Stimulated activated CD8-positive, alpha-beta memory T cell treated with anti-CD3 and anti-CD28 coated beads, Interleukin-7, amount 100 ng/mL, for 48 hours (primary cell): Measurements from ENCODE around the gene GOLGA3.
"Not testable (repeated sequence)": the region's sequence is repeated elsewhere in the genome, so short reads cannot be mapped to it uniquely, and the experiment has no call there.

ENCODE experiments used
- DNase-seq, 2 donors: peaks; one replicate each; pipeline ENCODE4 v3.0.0-alpha.2; 2020; ENCODE audit warnings: low read depth in 1 of 2; ENCODE audit errors: extremely low read depth in 1 of 2

The GOLGA3 gene

DNA sequence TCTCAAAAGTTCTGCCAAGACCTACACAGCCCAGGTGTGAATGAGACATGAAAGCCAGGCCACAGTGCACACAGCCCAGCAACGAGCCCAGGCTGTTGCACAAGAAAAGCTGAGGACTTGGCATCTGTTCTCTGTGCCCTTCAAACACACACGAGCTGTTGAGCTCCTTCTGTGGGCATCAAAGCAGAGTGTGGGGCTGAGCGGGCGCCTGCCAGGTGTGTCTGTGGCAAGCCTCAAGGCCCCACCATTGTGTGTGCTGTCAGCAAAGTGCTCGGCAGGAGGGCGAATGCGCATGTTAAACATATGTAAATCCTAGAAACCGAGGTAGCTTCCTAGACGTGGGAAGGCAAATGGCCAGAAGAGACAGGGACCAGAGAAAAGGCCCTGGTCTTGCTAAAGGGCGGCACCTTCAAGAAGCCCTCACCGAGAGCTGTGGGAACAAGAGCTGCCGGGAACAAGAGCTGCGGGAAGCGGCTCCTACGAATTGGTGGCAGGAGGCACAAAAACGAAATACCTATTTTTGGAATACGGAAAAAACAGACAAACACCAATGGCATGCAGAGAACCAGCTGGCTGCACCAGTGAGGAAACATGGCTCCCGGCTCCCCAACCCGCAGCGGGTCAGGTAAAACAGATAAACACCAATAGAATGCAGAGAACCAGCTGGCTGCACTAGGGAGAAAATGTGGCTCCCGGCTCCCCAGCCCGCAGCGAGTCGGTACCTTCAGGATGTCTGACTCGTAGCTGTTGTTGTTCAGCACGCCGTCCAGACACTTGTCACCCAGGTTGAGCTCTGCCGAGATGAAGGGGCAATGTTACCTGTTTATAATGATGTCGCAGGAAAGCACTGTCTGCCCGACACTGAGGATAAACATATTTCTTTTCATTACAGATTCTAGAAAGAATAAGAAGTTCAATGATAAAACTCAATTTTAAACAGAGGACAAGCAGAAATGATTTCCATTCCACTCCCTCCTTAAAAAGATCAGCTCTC is 19.0 kb upstream of the GOLGA3 start:
- DNase-seq = no peak

DNA sequence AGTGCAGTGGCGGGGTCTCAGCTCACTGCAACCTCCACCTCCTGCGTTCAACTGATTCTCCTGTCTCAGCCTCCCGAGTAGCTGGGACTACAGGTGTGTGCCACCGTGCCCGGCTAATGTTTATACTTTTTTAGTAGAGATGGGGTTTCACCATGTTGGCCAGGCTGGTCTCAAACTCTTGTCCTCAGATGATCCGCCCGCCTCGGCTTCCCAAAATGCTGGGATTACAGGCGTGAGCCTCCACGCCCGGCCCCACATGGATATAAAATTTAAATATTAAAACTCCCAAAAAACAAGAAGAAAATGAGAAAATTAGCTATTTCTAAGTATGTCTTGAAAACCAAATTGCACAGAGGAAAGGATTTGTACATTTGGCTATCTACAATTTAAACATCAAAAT is 16.0 kb upstream of the GOLGA3 start:
- DNase-seq = not testable (repeated sequence)

DNA sequence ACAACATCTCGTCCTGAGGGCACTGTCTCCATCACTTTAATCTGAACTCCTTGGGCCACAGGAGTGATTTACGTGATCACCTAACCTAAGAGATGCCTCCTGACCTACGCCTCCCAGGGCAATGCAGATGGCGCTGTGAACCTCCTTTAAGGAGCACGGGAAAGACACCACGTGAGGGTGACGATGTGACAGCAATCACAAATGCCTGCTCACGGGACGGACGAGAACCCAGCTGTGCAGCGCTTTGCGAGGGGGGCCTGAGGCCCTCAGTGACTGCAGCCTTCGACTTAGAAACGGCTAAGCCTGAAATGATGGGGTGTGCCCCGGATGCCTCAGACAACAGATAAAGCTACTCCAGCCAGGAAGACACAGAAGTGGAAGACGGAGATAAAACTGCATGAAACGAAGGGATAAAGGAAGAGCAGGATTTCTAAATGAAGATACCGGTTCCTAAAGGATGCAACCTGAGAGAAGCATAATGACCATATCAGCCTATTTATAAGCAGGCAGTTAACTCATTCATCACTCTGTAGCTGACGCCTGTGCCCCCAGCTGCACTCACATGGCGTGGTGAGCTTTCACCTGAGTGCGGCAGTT is 13.9 kb upstream of the GOLGA3 start:
- DNase-seq = no peak

DNA sequence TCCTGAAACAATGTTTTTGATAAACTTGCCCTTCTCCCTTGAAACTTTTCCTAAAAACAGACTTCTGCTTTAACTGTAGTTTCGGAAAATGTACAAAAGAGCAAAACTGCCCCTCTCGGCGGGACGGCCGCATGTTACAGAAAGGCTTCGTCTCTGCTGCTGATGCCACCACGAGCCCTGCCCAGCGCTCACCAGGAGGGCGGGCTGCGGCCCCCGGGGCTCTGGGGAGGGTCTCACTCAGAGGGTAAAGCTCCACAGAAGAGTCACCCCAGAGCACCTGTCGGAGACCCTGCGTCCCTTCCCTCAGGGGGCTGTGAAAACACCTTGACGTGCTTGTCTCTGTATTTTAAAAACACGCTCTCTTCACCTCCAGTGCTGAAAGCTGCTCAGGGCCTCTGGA is 12.5 kb upstream of the GOLGA3 start:
- no peak for DNase-seq

GRCh38 chr12:132840536-132840935 is 11.9 kb upstream of the GOLGA3 start:
- no peak for DNase-seq

DNA sequence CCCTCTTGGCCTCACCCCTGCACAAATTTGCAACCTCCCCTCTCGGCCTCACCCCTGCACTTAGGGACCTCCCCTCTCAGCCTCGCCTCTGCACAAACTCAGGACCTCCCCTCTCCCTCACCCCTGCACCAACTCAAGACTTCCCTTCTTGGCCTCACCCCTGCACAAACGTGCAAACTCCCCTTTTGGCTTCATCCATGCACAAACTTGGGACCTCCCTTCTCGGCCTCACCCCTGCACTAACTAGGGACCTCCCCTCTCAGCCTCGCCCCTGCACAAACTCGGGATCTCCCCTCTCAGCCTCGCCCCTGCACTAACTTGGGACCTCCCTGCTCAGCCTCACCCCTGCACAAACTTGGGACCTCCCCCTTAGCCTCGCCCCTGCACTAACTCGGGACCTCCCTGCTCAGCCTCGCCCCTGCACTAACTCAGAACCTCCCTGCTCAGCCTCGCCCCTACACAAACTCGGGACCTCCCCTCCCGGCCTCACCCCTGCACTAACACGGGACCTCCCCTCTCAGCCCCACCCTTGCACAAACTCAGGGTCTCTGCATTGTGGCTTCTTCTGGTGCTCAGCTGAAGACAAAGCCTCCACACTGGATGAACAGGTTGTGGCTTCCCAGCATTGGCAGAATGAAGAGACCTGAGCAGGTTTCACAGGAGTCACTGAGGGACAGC is 11.0 kb upstream of the GOLGA3 start:
- no peak for DNase-seq

DNA sequence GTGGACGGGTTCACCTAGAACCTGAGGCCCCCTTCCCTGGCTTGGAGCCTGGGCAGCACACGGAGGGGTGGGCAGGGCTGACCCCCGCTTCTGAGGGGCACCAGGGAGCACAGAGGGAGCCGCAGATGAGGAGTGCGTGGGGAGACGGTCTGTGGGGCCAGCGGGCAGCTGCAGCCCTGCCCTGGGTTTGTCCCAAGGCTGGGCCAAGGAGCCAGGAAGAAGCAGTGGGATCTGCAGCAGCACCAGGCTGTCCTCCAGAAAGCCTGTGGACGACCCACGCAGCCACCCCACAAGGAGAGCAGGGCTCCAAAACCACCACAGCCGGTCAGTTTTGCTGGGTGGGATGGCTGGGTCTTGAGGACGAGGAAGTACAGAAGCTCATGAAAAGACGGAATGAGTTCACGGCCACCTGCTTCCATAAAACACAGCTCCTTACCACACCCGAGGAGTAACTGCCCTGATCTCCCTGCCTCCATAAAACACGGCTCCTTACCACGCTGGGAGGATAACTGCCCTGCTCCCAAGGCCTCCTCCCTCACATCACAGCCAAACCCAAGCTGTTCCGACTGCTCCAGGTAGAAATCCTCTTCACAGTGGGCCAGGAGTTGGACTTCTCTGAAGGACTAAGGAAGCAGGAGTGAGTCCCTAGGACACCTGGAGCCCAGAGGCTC is 9.9 kb upstream of the GOLGA3 start:
- DNase-seq = no peak

DNA sequence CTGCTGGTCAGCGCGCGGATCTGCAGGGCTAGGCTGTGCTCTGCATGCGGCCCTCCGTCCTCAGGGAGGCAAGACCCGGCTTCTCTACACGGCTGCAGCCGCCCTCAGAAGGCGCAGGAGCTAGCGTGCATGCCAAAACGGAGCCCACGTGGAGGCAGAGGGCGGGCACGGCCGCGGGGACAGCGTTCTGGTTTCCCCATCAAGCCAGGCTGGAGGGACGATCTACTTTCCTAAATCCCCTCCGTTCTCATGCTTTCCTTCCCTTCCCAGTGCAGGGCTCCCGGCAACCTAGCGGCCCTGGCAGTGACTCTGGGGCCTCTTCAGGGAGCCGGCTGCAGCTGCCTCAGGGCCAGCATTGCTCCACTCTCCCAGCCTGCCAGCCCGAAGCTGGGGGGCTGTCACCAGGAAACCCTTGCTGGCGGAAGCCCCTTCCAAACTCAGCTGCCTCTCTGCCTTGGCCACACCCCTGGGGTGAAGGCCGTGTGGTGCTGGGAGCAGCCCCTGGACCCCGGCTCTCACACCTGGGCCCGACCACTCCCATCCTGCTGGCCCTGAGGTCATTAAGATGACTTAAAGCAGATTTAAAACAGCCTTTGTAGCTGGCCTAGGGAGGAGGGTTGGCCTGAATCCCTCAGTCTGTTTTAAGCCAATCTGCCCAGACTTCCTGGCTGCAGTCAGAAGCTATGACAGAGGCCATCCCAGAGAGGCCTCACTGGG is 9.2 kb upstream of the GOLGA3 start:
- DNase-seq = no peak

DNA sequence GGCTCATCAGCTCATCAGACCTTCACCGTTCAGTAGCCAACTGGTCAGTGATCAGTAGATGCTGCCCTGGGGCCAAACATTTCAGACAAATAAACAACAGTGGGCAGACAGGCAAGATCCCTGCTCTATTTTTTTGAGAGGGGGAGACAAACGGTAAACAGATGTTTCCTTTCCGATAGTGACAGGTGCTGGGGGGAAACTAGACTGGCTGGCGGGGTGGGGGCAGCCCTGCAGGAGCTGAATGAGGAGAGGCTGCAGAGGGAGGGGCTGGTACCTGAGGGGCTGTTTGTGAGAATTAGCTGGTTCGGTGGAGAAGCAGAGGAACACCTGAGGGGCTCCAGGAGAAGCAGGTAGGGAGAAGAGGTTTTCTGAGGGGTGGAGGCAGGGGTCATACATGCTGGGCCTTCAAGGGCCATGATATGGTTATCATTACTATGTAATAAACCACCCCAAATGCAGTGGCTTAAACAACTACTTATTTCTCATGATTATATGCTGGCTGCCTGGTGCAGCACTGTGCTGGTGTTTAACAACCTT is 8.2 kb upstream of the GOLGA3 start:
- no peak for DNase-seq

DNA sequence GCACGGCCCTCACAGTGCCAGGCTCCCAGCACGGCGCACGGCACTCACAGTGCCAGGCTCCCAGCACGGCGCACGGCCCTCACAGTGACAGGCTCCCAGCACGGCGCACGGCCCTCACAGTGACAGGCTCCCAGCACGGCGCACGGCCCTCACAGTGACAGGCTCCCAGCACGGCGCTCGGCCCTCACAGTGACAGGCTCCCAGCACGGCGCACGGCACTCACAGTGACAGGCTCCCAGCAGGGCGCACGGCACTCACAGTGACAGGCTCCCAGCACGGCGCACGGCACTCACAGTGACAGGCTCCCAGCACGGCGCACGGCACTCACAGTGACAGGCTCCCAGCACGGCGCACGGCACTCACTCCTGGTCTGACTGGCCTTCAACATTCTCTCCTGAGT is 7.6 kb upstream of the GOLGA3 start:
- not testable (repeated sequence) for DNase-seq

DNA sequence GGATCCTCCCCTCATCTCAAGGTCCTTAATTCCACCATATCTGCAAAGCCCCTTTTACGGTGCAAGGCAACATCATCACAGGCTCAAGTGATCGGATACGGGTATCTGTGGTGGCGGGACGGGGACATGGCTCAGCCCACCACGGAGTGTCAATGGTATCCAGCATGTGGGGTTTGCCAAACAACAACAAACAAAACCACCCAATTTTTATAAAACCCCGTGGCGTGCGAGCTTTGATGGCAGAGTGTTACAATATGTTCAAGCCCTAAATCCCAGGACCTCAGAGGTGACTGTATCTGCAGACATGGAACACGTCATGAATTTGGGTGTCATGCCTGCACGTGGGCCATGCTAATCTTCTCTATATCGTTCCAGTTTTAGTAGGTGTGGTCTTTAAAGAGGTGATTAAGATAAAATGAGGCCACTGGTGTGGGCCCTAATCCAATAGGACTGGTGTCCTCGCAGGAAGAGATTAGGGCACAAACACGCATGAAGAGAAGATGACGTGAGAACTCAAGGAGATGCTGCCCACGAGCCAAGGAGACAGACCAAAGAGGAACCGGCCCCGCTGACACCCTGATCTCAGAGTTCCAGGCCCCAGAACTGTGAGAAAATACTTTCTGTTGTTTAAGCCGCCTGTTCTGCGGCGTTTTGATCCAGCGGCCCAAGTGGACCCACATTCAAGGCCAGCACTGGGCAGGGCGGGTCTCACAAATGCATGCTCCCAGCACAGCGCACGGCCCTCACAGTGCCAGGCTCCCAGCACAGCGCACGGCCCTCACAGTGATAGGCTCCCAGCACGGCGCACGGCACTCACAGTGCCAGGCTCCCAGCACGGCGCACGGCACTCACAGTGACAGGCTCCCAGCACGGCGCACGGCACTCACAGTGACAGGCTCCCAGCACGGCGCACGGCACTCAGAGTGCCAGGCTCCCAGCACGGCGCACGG is 6.7 kb upstream of the GOLGA3 start:
- DNase-seq = no peak

GRCh38 chr12:132834181-132834711 is 5.6 kb upstream of the GOLGA3 start:
- DNase-seq = no peak

- no peak for DNase-seq
Measured at GRCh38 chr12:132833341-132833740, 4.7 kb upstream of the GOLGA3 start.

- DNase-seq = no peak
Measured at GRCh38 chr12:132831771-132832170, 3.1 kb upstream of the GOLGA3 start.

DNA sequence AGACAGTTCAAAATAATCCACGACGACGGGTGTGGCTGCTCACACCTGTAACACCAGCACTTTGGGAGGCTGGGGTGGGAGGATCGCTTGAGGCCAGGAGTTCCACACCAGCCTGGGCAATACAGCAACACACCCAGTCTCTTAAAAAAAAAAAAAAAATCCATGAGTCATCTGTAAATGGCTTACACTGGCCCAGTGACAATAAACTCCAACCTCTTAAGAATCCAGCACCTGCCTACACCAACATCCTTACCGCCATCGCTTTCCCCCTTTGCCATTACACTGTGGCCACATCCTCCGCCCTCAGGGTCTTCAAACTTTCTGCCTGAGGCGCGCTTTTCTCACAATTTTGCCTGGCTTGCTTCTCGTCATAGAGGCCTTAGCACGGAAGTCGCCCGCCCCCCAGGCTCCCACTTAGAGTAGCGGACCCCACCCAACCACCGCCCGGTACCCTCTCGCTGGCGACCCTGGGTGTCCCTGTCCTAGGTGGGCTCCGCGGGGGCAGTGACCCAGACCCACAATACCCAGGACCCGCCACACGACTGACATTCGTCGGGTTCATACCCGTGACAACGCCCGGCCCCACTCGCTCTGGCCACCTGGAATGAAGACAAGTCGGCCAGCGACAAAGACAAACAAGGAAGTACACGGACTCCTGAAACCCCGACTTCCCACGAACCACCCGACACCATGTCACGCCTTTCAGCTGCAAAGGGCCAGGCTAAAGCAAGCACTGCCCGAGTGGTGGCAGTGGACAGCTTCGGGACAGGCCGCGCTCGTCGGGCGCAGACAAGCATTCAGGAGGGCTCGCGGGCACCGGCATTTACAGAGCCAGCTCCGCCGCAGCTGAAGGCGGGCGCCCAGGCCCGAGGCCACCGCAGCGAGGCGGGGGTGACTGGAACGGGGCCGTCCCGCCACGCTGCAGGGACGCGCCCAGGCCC is 636 bp downstream of the GOLGA3 start:
- DNase-seq = no peak

DNA sequence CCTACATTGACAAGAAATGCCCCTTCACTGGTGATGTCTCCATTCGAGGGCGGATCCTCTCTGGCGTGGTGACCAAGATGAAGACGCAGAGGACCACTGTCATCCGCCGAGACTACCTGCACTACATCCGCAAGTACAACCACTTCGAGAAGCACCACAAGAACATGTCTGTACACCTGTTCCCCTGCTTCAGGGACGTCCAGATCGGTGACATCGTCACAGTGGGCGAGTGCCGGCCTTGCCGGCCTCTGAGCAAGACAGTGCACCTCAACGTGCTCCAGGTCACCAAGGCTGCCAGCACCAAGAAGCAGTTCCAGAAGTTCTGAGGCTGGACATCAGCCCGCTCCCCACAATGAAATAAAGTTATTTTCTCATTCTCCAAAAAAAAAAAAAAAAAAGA is 2.8 kb downstream of the GOLGA3 start:
- DNase-seq = no peak

DNA sequence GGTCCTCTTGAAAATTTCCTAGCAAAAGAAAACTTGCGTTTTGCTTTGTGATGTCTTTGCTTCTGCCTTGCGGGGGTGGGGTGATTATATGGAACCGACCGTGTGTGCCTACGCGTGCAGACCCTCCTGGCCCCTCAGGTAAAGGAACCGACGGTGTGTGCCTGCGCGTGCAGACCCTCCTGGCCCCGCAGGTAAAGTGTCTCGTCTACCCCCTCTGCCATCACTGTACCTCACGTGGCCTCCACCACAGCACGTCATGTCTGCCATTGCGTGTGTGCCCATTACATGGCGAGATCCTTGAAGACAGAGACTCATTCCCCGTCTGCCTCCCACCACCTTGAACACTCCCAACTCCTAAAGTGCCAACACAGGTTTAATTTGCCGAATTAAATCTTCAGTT is 3.6 kb downstream of the GOLGA3 start:
- DNase-seq = no peak

DNA sequence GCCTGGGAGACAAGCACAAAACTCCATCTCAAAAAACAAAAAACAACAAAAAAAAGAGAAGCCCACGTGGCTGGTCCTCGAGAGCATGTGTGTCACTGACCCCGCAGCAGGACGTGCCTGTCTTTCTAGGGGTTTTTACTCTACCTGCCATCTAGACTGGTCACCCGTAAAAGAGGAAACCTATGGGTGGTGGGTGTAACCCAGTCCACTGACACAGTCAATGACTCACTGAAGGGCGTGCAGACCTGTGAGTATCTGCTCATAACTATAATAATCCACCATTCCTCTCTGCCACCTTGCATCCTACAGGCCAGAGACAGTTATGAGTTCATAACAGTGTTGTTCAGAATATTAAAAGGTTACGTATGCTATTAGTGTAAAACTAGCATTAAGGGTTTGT is 4.6 kb downstream of the GOLGA3 start:
- no peak for DNase-seq
